GM12878 (cell line): ENCODE measurements around the gene CD34.

Experiments
- CTCF ChIP-seq, 3 experiments: IDR thresholded peaks in 2 of 3; conservative IDR thresholded peaks in 1 of 3; 2 replicates each; pipeline ENCODE4 v1.5.1; 2011; ENCODE audit warnings: low read depth in 3 of 3, low read length in 3 of 3, mild to moderate bottlenecking in 3 of 3, control low read depth in 2 of 3, moderate library complexity in 2 of 3, inconsistent platforms in 1 of 3, mixed read lengths in 1 of 3; ENCODE audit not compliant: control insufficient read depth in 2 of 3, insufficient read depth in 1 of 3; ENCODE audit errors: extremely low read depth in 1 of 3
- MAX ChIP-seq: IDR thresholded peaks from 2 replicates; pipeline ENCODE4 v1.6.1; 2012; ENCODE audit warnings: low read depth, low read length, improper control_type of control experiment
- PAX5 ChIP-seq: IDR thresholded peaks from 2 replicates; pipeline ENCODE4 v1.6.1; 2011; ENCODE audit warnings: low read depth, low read length, borderline replicate concordance

- TF ChIP-seq MAX, result no peak
- no peak for TF ChIP-seq CTCF (IDR thresholded peaks at IDR 0.05 in 2 of 3, conservative IDR thresholded peaks at IDR 0.05 in 1 of 3; ENCODE audit: control insufficient read depth in 2 of 3, extremely low read depth in 1 of 3, insufficient read depth in 1 of 3, low read depth in 3 of 3, low read length in 3 of 3)
- TF ChIP-seq PAX5, result no peak
Measured at GRCh38 chr1:207838156-207839082, 72.5 kb downstream of the CD34 start.
